Measurements from ENCODE around the gene MCFD2.
A peak's percentile ranks its signal among the peaks of the same experiment; 100 is the strongest.
"Not testable (repeated sequence)": the region's sequence is repeated elsewhere in the genome, so short reads cannot be mapped to it uniquely, and the experiment has no call there.

The MCFD2 gene

GRCh38 chr2:46936566-46936965 is 21.0 kb upstream of the MCFD2 start:
- DNase-seq: no peak

- DNase-seq: no peak
Observed at GRCh38 chr2:46935071-46935470, 19.5 kb upstream of the MCFD2 start.

GRCh38 chr2:46929612-46930011 is 14.0 kb upstream of the MCFD2 start:
- no peak for DNase-seq

- no peak for DNase-seq
Observed at GRCh38 chr2:46926863-46927262, 11.3 kb upstream of the MCFD2 start.

- no peak for DNase-seq
Observed at GRCh38 chr2:46925474-46926351, 10.1 kb upstream of the MCFD2 start.

GRCh38 chr2:46924608-46925007 is 9.0 kb upstream of the MCFD2 start:
- DNase-seq: no peak

GRCh38 chr2:46924038-46924437 is 8.4 kb upstream of the MCFD2 start:
- DNase-seq: no peak

GRCh38 chr2:46923041-46923528 is 7.5 kb upstream of the MCFD2 start:
- DNase-seq: no peak

GRCh38 chr2:46922606-46923005 is 7.0 kb upstream of the MCFD2 start:
- no peak for DNase-seq

GRCh38 chr2:46921676-46922448 is 6.3 kb upstream of the MCFD2 start:
- no peak for DNase-seq

- DNase-seq: no peak
Observed at GRCh38 chr2:46917628-46918027, 2.0 kb upstream of the MCFD2 start.

- DNase-seq: peak; percentile 81
Observed at GRCh38 chr2:46915811-46916630, 415 bp upstream of the MCFD2 start.

- no peak for DNase-seq
Observed at GRCh38 chr2:46914578-46915230, 902 bp downstream of the MCFD2 start.

- DNase-seq: no peak
Observed at GRCh38 chr2:46913471-46914381, 1.9 kb downstream of the MCFD2 start.

GRCh38 chr2:46909771-46910419 is 5.7 kb downstream of the MCFD2 start:
- no peak for DNase-seq

GRCh38 chr2:46909150-46909549 is 6.5 kb downstream of the MCFD2 start:
- no peak for DNase-seq

- not testable (repeated sequence) for DNase-seq
Observed at GRCh38 chr2:46904908-46905678, 10.5 kb downstream of the MCFD2 start.

- DNase-seq: not testable (repeated sequence)
Observed at GRCh38 chr2:46902980-46903379, 12.6 kb downstream of the MCFD2 start.

- no peak for DNase-seq
Observed at GRCh38 chr2:46902465-46902864, 13.1 kb downstream of the MCFD2 start.

- DNase-seq: no peak
Observed at GRCh38 chr2:46901611-46902010, 14.0 kb downstream of the MCFD2 start.
